Colonic mucosa (tissue), 4 donors: ENCODE results near the gene PGF. TPM values are rescaled to one million over a fixed set of nuclear protein-coding genes. Genes with fewer than 3 reads are reported as not detected.
A peak's percentile ranks its signal among the peaks of the same experiment; 100 is the strongest.

ENCODE experiments used
- DNase-seq: peaks from one replicate; pipeline ENCODE4 v3.0.0-alpha.2; 2020
- H3K27ac ChIP-seq: fragments of 200-600 bp; one replicate; pipeline ENCODE4 v1.8.0; 2021
- H3K27me3 ChIP-seq: fragments of 200-600 bp; one replicate; pipeline ENCODE4 v1.8.0; 2021
- H3K36me3 ChIP-seq: fragments of 200-600 bp; one replicate; pipeline ENCODE4 v1.8.0; 2021
- H3K4me1 ChIP-seq: fragments of 200-600 bp; one replicate; pipeline ENCODE4 v1.8.0; 2021; ENCODE audit warnings: mild to moderate bottlenecking
- H3K4me3 ChIP-seq: fragments of 200-600 bp; one replicate; pipeline ENCODE4 v1.8.0; 2021
- H3K9ac ChIP-seq, 2 donors: one replicate each; pipeline ENCODE4 v1.7.0; 2013; ENCODE audit warnings: control low read depth in 2 of 2, low read depth in 2 of 2, low read length in 2 of 2
- H3K9me3 ChIP-seq: fragments of 200-600 bp; one replicate; pipeline ENCODE4 v1.8.0; 2021
- CTCF ChIP-seq: fragments of 200-600 bp; IDR thresholded peaks from one replicate; pipeline ENCODE4 v1.8.0; 2022; ENCODE audit warnings: antibody characterized with exemption, mild to moderate bottlenecking
- intact Hi-C: fragments of 100-400 bp; cut with DNase I; formaldehyde crosslinking; loops from one replicate; pipeline ENCODE4 v1.14.1; 2022
- total RNA-seq, 2 donors: library from RNA; stranded (reverse); fragmentation: NEBNext Ultra II Directional in 1 of 2; extraction: Animal tissue kit (Norgen Biotek cat#: 25700) in 1 of 2; gene quantifications; one replicate each; pipeline ENCODE4 v1.2.1, GENCODE V29; 2021
- donor health status: healthy.
- donor health status: DM: no; HTN: no; CAD: no.
- donor health status: DM: no; HTN: no; CAD: no.

Gene PGF
- total RNA-seq, 2 donors from 2014 or later: 0.57 to 2.2 TPM

GRCh38 chr14:74977901-74978385 lies 22.5 kb upstream of the PGF start:
- H3K4me1 ChIP-seq: no peaks in the 10 kb centered on the region
- TF ChIP-seq CTCF: no peak

GRCh38 chr14:74977164-74977900 lies 21.9 kb upstream of the PGF start:
- Histone ChIP-seq H3K4me3 (no peak overlapping the region), H3K27ac (no peak overlapping the region), H3K4me1 (no peaks in the 10 kb centered on the region), H3K9ac (no peak overlapping the region), H3K36me3 (no peaks in the 10 kb centered on the region), H3K27me3 (no peaks in the 10 kb centered on the region), H3K9me3 (no peaks in the 10 kb centered on the region)
- no peak for TF ChIP-seq CTCF
- DNase-seq: no peak
- intact Hi-C loops: no loop called here

More at GRCh38 chr14:74977901-74978385, 22.5 kb upstream of the PGF start:
- H3K9me3 ChIP-seq: no peaks in the 10 kb centered on the region
- H3K27ac ChIP-seq: no peak overlapping the region
- no peak overlapping the region for H3K9ac ChIP-seq
- intact Hi-C loops: no loop called here
- DNase-seq: no peak
- H3K27me3 ChIP-seq: no peaks in the 10 kb centered on the region
- no peaks in the 10 kb centered on the region for H3K36me3 ChIP-seq
- no peak overlapping the region for H3K4me3 ChIP-seq

- no peak overlapping the region for H3K4me3 ChIP-seq
- no peaks in the 10 kb centered on the region for H3K9me3 ChIP-seq
- H3K4me1 ChIP-seq: no peaks in the 10 kb centered on the region
- no peak overlapping the region for H3K9ac ChIP-seq
- DNase-seq: no peak
- H3K36me3 ChIP-seq: no peaks in the 10 kb centered on the region
- H3K27ac ChIP-seq: no peak overlapping the region
- intact Hi-C loops: no loop called here
- no peak for TF ChIP-seq CTCF
- no peaks in the 10 kb centered on the region for H3K27me3 ChIP-seq
Observed at GRCh38 chr14:74976264-74977113, 21.1 kb upstream of the PGF start.

GRCh38 chr14:74975059-74975810 lies 19.8 kb upstream of the PGF start:
- no peaks in the 10 kb centered on the region for H3K9me3 ChIP-seq
- no peaks in the 10 kb centered on the region for H3K4me1 ChIP-seq
- no peaks in the 10 kb centered on the region for H3K36me3 ChIP-seq
- H3K27ac ChIP-seq: no peak overlapping the region
- DNase-seq: peak; percentile 53
- intact Hi-C loops: no loop called here
- H3K9ac ChIP-seq: no peak overlapping the region
- TF ChIP-seq CTCF: no peak
- H3K27me3 ChIP-seq: no peaks in the 10 kb centered on the region
- H3K4me3 ChIP-seq: no peak overlapping the region

- H3K4me1 ChIP-seq: no peaks in the 10 kb centered on the region
- H3K4me3 ChIP-seq: no peak overlapping the region
- no peak overlapping the region for H3K9ac ChIP-seq
- intact Hi-C loops: no loop called here
- DNase-seq: no peak
- H3K9me3 ChIP-seq: no peaks in the 10 kb centered on the region
- no peak overlapping the region for H3K27ac ChIP-seq
- no peak for TF ChIP-seq CTCF
- H3K36me3 ChIP-seq: no peaks in the 10 kb centered on the region
- H3K27me3 ChIP-seq: no peaks in the 10 kb centered on the region
Observed at GRCh38 chr14:74974364-74975058, 19.1 kb upstream of the PGF start.
